Neural cell (in vitro differentiated cells): ENCODE results near the gene ZCWPW2.

ENCODE experiments used
- POLR2AphosphoS5 ChIP-seq: IDR thresholded peaks from 2 replicates; pipeline ENCODE4 v1.6.1; 2012
- TF ChIP-seq, protein P1 (sequence below): fragments of 450-650 bp; IDR thresholded peaks from 2 replicates; pipeline ENCODE4 v1.5.1; 2014; ENCODE audit warnings: antibody characterized with exemption, mild to moderate bottlenecking, moderate library complexity; ENCODE audit not compliant: poor library complexity, severe bottlenecking

DNA sequence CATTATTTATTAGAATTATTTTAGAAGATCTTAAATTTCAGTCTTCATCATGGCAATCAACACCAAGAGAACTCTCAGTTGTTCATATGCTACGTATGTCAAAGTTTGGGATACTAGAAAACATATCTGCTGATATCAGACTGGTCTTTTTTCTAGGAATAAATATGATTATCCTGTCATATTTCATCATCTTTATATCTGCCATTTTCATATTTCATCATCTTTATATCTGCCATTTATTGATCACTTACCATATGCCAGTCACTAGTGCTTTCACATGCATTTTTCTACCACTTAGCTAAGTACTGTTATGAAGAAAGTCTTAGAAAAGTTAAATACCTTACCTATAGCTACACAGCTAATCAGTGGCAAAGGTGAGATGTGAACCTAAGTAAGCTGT lies 2.8 kb upstream of the ZCWPW2 start:
- TF ChIP-seq, protein P1, sequence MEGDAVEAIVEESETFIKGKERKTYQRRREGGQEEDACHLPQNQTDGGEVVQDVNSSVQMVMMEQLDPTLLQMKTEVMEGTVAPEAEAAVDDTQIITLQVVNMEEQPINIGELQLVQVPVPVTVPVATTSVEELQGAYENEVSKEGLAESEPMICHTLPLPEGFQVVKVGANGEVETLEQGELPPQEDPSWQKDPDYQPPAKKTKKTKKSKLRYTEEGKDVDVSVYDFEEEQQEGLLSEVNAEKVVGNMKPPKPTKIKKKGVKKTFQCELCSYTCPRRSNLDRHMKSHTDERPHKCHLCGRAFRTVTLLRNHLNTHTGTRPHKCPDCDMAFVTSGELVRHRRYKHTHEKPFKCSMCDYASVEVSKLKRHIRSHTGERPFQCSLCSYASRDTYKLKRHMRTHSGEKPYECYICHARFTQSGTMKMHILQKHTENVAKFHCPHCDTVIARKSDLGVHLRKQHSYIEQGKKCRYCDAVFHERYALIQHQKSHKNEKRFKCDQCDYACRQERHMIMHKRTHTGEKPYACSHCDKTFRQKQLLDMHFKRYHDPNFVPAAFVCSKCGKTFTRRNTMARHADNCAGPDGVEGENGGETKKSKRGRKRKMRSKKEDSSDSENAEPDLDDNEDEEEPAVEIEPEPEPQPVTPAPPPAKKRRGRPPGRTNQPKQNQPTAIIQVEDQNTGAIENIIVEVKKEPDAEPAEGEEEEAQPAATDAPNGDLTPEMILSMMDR, result no peak
- no peak for TF ChIP-seq POLR2AphosphoS5
